GM12875 (cell line): ENCODE measurements around the gene TCF12.
"Not testable (repeated sequence)": the region's sequence is repeated elsewhere in the genome, so short reads cannot be mapped to it uniquely, and the experiment has no call there.

Experiments
- H3K4me3 ChIP-seq: one replicate; pipeline ENCODE4 v1.5.1; 2011; ENCODE audit warnings: low read depth, low read length, control low read depth
- CTCF ChIP-seq: IDR thresholded peaks from 2 replicates; pipeline ENCODE4 v1.5.1; 2011; ENCODE audit warnings: low read depth, mild to moderate bottlenecking, control low read depth, inconsistent platforms, low read length, moderate library complexity, borderline replicate concordance; ENCODE audit not compliant: insufficient read depth

Gene TCF12

GRCh38 chr15:57159767-57160166 lies 241.3 kb downstream of the TCF12 start:
- TF ChIP-seq CTCF, result no peak
- H3K4me3 ChIP-seq, result no peak overlapping the region

- no peak overlapping the region for H3K4me3 ChIP-seq
- no peak for TF ChIP-seq CTCF
Observed at GRCh38 chr15:57160823-57161560, 242.5 kb downstream of the TCF12 start.

GRCh38 chr15:57164251-57164650 lies 245.8 kb downstream of the TCF12 start:
- H3K4me3 ChIP-seq, result not testable (repeated sequence)

- TF ChIP-seq CTCF, result no peak
- H3K4me3 ChIP-seq, result no peak overlapping the region
Observed at GRCh38 chr15:57165992-57166391, 247.5 kb downstream of the TCF12 start.

- no peak for TF ChIP-seq CTCF
- no peak overlapping the region for H3K4me3 ChIP-seq
Observed at GRCh38 chr15:57167821-57168395, 249.5 kb downstream of the TCF12 start.

- no peak for TF ChIP-seq CTCF
- no peak overlapping the region for H3K4me3 ChIP-seq
Observed at GRCh38 chr15:57169643-57170042, 251.2 kb downstream of the TCF12 start.

GRCh38 chr15:57171426-57171825 lies 253.0 kb downstream of the TCF12 start:
- no peak overlapping the region for H3K4me3 ChIP-seq
- no peak for TF ChIP-seq CTCF

- no peak overlapping the region for H3K4me3 ChIP-seq
- TF ChIP-seq CTCF, result no peak
Observed at GRCh38 chr15:57172925-57173324, 254.5 kb downstream of the TCF12 start.
